ENCODE measurements around the gene GNAI3.

Gene GNAI3

DNA sequence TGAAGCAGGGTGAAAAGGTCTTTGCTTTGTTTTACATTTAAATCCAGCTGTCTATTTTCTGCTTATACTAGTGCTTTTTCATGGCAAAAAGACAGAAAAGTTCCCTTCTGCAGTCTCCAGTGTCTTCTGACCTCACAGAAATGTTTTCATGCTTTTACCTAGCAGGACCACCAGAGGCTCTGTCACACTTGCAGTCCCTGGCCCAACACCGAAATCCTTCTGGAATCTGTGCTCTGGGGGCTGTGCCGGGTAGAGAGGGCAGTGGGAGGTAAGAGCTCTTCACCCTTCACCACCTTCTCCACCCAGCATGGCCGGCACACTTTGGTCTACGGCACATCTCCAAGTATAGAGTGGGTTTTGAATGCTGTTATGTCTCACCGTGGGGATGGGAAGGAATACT is 50.2 kb downstream of the GNAI3 start:
- DNase-seq, result no peak

DNA sequence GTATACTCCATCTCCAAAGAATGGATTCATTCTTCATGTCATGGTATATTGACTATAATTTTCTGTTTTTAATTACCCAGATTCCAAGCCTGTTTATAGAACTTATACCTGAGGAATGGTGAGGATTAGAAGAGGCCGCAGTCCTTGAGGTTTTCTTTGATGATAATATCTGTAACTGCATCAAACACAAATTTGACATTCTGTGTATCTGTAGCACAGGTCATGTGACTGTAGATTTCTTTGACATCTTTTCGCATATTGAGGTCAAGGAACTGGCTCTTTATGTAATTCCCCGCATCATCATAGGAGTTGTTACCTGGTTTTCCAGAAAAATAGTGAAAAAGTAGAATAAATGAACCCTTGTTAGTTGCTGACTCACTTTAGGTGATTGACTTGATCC is 54.8 kb downstream of the GNAI3 start:
- no peak for DNase-seq

DNA sequence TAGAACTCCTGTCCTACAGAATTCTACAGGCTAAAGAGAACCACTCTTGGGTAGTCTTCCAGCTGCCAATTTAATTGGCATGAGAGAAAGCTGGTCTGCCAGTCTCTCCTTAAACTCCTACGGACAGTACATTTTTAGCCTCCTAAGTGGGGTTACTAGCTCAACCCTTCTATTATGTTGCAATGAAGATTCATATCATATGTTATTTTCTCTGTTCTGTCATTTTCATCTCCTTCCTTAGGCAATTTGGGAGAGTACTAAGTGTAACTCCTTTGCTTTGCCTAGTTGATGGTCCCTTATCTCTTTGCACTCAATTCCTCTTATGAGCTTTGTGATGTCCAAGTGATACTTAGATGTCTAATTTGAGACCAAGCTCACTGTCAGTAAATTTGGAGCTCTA is 57.0 kb downstream of the GNAI3 start:
- DNase-seq, result no peak

DNA sequence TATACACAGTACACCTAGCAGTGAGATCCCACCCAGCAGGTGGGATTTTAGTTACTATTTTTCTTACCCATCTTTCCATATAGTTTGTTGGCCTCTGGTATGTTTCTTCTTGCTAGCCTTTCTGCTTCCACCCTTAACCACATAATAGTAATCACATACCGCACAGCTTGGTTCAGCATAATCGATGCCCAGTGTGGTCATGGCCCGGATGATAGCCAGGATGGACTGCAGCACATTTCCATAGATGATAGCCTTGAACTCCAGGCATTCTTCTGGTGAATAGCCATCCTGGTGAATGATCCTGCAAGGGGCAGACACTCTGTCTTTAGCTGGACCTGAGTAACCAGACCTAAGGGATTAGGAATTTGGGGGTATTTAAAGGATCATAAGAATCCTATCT is 61.5 kb downstream of the GNAI3 start:
- DNase-seq, result no peak

DNA sequence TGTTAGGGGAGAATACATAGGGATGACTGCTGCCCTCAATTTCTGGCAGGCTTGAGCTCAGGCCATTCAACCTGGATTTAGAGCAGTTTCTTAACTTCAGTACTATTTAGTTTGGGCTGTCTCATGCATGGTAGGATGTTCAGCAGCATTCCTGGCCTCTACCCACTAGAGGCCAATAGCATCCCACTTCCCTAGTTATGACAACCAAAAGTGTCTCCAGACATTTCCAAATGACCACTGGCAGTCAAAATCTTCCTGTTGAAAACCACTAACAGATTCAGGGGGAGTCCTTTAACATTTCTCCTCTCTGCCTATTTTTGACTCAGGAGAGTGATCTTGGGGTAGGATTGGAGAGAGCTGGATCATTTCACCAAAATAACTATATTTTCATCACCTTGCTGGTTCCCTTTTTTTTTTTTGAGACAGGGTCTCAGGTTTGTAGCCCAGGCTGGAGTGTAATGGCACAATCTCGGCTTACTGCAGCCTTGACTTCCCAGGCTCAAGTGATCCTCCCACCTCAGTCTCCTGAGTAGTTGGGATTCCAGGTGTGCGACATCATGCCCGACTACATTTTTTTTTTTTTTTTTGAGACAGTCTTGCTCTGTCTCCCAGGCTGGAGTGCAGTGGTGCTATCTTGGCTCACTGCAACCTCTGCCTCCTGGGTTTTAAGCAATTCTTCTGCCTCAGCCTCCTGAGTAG is 62.3 kb downstream of the GNAI3 start:
- no peak for DNase-seq

DNA sequence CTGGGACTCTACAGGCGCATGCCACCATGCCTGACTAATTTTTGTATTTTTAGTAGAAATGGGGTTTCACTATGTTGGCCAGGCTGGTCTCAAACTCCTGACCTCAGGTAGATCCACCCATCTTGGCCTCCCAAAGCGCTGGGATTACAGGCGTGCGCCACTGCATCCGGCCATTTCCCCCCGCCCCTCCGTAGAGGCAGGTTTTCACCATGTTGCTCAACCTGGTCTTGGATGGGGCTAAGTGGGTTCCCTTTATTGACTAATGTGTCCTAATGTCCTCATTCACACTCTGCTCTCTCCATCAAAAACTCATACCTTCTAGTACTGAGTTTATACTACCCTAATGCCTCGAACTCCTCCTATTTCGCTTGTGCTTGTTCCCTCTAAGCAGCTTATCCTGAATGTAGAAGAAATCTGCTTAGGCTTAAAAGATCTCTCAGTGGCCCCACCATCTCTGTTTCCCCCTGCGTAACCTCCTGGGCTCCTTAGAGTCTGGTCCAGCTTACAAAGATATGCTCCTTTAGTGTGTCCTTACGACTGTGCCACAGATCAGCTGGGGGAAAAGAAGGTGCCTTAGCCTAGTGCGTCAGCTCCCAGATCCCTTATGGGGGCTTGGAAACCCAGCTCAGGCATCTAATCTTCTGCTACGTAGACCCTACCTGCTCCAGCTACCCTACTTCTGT is 63.0 kb downstream of the GNAI3 start:
- DNase-seq, result no peak

DNA sequence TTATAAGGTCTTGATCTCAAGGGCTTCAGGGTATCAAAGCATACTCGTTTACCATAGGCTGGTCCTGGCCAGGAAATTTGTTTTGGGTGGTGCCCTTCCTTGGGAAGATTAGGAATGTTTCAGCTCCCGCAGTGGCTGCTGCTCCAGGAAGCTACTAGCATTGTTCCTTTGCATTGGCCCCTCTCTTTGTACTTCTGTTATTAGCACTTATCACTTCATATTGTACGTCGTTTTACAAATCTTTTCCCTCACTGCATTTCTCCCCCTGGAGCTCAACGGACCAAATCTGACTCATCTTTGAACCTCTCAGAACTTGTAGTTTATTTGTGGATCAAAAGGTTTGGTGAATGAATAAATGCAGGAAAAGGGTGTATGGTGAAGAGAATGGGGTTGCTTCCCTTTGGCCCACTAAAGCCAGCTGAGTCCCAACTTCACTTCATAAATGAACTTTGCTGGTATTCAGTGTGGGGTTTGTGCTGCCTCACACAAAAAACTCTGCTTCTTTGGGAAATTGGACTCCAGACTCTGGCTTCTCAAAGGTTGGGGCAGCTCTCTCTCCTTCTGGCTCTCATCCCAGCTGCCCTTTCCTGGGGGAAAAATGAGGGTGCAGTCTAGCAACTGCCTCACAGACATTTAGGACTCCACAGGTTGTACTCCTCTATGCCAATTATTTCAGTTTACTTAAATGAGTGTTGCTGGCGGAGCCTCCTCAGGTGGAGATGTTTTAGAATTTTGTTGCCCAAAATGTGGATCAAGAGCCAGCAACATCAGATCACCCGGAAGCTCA is 65.1 kb downstream of the GNAI3 start:
- DNase-seq, result no peak

DNA sequence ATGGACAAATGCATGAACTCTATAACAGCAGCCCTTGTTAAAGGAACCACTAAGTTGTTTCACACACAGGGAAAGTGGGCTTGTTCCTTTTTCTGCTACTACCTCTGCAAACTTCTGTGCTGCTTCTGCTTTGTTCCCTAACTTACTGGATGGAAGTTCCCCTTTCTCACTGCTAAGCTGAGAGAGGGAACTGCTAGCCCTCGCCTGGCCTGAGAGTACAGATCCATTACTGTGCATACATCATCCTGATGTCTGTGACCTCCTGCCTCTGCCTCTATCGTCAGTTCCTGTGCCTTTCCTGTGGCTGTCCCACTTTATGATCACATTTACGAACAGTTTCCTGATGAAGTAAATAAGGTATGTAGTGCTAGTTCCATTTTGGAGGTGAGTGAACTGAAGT is 67.5 kb downstream of the GNAI3 start:
- DNase-seq, result peak; percentile 84

DNA sequence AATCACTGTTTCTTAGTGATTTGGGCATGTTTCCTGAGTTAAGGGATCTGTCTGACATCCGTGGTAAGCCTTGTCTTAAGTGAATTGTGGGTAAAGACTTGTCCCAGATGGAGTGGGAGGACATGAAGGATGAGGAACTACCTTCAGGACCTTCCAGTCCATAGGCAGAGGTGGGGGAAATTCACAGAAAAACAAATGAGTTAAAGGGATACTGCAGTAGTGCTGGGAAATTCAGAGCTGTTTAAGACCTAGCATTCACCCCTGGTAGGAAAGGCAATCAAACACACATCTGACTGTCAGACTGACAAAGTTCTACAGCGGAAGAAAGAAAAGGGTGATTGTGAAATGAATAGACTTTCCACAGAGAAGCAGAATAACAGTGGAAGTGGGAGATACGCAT is 68.0 kb downstream of the GNAI3 start:
- no peak for DNase-seq

DNA sequence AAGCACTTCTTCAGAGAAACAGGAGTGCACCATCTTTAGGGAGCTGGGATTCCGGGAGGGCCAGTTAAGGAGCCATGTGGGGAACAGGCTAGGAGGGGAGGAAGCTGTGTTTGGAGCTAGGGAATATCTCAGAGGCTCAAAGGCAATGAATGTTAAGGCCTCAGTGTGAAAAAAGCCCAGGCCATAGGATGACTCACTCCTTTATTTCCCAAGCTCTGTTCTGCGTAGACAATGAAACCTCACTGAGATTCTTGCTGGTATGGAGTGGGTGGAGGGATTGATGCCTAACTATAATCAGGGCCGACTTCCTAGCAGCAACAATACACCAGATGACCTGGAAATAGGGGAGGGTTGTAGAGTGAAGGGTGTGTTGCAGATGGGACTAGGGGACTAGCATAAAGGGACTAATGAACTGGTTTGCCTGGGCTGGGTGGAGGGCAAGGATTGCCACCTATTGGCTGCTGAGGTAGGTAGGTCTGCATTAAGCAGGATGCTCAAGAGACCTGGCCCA is 68.9 kb downstream of the GNAI3 start:
- no peak for DNase-seq

DNA sequence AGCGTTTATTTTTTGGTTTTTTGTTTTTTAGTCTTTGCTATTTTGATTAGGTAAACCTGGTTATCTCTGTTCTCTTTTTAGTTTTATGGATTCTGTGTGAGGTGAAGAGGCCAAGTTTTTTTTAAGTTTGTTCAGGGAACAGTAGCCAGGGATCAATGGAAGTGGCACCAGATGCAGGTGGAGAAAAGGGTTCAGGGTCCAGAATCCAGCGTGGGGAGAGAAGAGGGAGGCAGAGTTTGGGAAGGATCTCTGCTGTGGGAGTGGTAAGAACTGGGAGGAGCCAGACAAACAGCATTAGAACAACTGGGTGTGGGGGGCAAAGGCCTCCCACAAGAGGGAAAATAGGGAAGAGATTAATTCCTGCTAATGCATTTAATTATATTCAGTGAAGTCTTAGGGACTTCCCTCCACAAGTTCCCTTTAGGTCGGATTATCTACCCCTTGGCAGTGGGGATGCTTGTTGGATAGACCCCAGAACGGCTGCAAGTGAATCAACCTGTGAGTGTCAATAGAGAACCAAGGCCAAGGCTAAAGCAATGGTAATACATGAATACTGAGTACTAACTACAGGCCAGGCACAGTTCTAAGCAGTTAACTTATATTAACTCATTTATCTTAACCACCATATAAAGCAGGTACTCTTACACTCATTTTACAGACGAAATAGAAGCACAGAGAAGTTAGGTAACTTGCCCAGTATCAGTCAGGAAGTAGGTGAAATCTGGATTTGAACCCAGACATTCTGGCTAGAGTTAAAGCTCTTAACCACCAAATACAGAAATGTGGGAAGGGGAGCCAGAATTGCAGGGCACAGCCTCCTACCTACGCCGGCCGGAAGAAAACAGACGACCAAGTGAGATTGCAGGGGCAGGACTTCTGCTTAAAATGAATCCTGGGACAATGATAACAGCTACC is 70.5 kb downstream of the GNAI3 start:
- no peak for DNase-seq

DNA sequence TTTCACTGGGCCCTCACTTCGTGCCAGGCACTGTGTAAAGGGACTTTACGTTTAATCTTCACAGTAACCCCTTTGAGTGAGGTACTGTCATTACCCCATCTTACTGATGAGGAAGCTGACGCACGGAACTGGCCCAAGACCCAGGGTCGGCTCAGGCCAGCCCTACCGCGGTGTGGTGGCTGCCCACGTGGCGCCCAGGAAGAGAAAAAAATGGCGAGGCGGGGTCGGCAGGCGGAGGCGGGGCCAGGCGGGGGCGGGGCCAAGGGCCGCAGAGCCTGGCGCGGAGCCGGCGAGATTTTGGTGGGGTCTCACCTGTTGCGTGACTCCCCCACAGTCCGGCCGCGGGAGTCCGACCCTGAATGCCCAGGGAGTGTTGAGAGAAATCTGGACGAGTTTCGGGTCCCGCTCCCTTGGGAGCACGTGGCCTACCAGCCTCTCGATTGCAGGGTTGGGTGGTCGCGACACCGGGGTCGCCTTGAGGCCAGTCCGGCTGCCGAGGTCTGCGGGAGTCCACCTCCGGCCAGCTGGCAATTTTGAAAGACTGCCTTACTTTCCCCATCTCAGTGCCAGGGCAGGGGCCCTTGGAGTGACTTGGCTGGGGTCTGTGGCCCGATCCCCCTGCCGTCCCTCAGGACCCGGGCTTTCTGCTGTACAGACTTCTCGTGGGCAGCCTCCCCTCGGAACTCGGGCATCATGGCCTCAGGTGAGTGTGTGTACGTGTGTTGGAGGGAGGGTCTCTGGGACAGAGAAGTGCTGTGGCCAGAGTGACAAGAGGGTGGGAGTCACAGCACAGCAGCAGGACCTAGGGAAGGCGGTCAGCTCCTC is 71.4 kb downstream of the GNAI3 start, which contains the start of the genes AMPD2 and GNAT2:
AMPD2 (plus strand) TSS at position 262 of the 825 bp plus-strand sequence. CDS start 1,339 bp downstream, outside the sequence.
GNAT2 (minus strand) TSS at position 41 of the 825 bp plus-strand sequence. CDS start 6,746 bp downstream, outside the sequence.
- peak; percentile 58 for DNase-seq

DNA sequence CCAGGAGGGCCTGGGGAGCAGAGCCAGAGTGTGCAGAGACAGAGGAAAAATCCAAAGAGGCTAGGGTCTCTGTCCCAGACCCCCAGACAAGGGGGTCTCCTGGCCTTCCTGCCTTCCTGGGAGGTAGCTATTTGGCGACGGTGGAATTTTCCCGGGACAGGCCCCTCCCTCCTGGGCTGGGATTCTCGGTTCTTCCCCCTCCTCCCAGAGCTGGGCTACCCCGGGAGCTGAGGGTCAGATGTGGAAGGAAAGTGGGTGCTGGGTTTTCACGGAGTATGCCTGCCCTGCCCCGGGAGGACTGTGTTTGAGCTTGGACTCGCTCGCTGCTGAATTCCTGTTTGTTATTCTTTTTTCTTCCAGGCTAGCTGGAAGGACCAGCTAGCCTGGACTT is 72.0 kb downstream of the GNAI3 start:
- DNase-seq, result no peak

DNA sequence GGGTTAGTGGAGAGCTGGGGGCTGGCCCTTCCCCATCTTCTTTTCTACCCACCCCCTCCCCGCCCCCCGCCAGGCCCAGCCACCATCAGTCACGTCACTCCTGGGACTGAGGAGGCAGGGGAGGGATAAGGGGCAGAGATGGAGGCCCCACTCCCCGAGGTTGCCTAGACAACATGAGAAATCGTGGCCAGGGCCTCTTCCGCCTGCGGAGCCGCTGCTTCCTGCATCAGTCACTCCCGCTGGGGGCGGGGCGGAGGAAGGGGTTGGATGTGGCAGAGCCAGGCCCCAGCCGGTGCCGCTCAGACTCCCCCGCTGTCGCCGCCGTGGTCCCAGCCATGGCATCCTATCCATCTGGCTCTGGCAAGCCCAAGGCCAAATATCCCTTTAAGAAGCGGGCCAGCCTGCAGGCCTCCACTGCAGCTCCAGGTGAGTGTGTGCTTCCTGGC is 72.4 kb downstream of the GNAI3 start:
- DNase-seq, result peak; percentile 90

DNA sequence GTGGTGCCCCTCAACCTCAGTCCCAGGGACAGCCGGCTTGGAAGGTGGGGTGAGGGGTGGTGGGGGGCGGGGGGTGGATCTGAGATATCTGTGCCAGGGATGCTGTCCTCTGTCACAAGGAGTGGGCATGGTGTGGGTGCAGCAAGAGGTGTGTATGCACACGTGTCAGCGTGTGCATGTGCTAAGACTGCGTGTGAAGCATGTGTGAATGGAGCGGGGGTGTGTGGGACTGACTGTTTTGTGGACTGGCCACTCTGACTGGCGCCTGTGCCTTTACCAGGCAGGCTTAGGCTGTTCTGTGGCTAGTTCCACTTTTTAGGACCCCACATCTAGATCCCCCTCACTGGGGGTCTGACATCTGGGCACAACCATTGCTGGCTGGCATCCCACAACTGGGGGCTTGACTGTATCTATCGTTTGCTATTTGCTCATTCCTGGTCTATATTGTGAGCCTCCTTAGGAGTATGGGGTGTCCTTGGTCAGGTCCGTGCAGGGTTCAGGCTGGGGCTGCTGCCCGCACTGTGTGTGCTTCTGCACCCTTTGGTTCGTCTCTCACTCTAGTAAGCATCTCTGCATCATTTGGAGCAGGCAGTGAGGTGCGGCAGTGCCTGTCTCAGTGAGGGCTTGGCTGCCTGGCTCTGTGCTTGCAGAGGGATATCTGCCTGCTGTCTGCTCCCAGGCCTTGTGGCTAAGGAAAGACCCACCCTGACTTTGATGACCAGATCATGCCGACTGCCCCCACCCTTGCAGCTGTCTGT is 73.1 kb downstream of the GNAI3 start:
- DNase-seq, result no peak

DNA sequence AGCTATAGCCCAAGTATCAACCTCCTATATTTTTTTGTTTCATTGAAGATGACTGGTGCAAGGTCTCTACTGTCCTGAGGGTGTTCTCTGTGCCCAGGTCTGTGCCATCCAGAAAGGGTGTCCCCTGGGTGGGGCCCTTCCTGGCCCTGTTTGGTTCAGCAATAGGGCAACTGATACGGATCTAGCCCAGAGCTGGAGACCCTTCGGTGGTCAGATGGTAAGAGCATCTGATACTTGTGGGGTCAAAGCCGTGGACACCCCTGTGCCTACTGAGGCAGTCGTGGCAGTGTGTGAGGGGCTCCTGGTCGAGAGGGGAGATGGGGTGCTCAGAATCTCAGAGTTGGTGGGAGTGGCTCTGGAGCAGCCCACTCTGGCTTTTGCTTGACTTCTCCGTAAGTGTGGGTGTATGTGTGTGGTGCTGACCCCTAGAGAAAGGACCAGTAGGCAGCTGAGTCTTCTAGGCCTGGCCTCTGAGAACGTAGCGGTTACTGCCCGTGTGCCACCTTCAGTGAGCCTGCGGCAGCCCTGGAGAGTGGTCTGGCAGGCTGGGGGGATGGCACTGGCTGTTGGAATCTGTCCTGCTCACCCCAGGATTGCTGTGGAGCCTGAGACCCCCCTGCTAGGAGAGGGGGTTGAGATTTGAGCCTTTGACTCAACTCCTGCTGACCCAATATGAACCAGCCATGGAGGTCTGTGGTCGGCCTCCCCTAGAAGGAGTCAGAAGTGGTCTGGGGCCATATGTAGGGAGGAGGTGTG is 73.9 kb downstream of the GNAI3 start:
- DNase-seq, result no peak

DNA sequence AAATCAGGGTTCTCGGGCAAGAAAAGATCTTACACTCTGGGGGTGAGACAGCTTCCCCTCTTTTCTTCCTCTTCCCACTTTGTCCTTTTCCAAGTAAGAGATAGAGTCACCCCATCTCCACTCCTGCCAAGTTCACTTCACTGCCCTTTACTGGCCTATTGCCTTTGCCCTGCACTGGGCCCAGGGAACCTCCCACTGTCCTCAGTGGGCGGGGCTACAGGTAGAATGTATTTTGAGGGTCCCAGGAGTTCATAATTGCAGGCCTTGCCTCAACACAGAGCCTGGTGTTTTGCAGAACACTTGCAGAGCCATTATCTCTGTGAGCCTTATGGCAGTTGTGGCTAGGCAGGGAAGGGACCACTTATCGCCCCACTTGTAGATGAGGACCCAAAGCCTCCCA is 74.5 kb downstream of the GNAI3 start:
- DNase-seq, result no peak

DNA sequence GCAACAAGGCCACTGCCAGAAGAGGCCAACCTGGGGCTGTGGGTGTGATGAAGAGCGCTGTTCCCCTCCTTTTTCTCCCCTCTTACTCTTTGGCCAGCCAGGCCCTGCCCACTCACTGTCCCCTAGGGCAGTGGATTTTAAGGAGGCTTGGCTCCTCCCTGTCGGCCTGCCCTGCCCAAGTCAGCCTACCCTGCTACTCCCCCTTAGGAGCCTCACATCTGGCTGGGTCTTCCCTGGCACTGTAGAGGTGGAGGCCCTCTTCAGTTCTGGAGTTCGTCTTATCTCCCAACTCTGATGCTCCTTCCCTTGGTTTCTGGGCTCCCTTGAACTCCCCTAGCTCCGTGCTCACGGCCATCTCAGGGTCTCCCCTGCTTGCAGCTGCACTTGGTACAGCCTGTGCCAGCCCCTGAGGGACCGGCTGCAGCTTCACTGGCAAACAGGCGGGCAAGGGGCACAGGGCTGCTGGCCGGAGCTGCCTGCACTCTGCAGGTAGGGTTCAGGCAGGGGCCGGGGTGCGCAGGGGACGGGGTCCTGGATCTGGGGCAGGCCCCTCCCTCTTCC is 75.3 kb downstream of the GNAI3 start:
- DNase-seq, result no peak

DNA sequence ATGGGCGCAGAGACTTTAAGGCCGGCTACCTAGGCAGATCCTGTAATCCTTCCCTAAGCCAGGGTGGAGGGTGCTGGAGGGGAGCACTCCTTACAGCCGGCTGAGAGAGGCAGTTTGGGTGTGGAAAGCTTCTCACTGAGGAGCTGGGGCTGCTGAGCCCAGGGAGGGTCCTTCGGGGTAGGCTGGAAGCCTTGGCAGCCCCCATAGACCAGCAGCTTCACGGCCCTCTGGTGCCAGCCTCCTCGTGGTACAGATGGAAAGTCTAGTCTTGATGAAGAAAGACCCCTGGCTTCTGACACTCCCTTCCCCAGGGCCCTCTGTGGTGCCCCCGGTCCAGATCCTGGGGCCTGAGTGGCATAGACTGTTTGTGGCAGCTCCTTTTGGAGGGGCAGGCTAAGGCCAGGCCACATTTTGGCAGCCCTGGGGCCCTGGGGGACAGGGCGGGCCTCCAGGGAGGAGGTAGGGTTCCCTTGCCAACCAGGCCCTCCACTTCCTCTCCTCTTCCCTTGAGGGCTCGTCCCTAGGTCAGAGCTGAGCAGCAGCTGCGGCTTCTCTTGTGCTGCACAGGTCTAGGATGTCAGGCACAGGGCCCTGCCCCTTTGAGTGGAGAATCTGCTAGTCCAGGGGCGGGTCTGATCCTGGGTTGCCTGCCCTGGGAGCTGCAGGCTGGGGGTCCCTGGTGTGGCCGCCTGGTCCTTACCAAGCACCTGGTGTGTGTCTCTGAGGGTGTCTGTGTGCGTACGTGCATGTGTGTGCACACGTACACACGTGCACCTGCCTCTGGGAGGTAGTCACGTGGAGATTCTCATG is 76.0 kb downstream of the GNAI3 start:
- no peak for DNase-seq

Data from KG1 (cell line).